ENCODE data around the gene CC2D1B.
A peak's percentile ranks its signal among the peaks of the same experiment; 100 is the strongest.

CC2D1B gene

DNA sequence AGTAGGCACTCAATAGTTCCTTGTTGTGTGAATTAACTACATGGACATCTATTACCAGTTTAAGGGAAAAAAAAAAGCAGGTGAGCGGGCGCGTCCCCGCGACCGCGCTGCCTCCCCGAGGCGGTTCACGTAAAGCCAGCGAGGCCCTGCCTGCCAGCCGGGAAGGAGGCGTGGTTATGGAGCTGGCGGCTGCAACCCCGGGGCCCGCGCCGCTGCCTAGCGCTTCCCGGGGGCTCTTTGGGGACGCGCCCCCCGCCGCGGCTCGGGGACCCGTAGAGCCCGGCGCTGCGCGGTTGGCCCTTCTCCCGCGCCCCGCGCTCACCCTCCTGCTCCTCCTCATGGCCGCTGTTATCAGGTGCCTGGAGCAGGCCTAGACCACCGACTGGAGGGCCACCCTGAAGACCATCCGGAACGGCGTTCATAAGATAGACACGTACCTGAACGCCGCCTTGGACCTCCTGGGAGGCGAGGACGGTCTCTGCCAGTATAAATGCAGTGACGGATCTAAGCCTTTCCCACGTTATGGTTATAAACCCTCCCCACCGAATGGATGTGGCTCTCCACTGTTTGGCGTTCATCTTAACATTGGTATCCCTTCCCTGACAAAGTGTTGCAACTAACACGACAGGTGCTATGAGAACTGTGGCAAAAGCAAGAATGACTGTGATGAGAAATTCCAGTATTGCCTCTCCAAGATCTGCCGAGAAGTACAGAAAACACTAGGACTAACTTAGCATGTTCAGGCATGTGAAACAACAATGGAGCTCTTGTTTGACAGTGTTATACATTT lies 2.6 kb upstream of the CC2D1B start:
- DNase-seq, result peak; percentile 58 to 71

DNA sequence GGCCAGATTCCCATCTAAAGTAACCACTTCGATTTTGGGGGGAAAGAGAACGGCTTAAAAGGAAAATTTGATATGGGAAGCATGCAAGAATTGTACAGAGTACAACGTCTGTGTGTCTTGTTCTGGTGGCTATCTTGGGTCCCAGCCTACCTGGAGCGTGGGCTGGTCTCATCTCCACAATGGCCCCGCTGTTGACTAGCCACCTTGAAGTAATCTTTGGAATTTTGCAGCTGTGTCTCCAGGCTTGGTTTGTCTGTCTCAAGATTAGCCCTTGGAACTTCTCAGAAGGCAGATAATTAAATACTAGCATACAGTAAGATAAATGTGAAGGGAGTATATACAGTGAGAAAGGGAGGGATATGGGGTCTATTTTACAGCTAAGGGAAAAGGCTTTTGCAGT lies 1.3 kb upstream of the CC2D1B start:
- Mint-ChIP-seq H3K27me3 (no peaks in the 10 kb centered on the region), H3K9me3 (no peaks in the 10 kb centered on the region), H3K4me1 (peaks cover 41% of the 10 kb centered on the region), H3K4me3 (peak overlapping the region; percentile 23 to 35), H3K27ac (no peak overlapping the region)
- DNase-seq (no peak), ATAC-seq (no peak)

More for the DNA sequence above, 2.6 kb upstream of the CC2D1B start:
- peak; percentile 19 for ATAC-seq
- Mint-ChIP-seq H3K27me3 (no peaks in the 10 kb centered on the region), H3K9me3 (no peaks in the 10 kb centered on the region), H3K4me3 (peak overlapping the region; percentile 71 to 79), H3K27ac (peak overlapping the region in 1 of 2 donors; percentile 48), H3K4me1 (peaks cover 32% of the 10 kb centered on the region)

GRCh38 chr1:52366517-52366827 lies 467 bp upstream of the CC2D1B start:
- peak overlapping the region; percentile 86 to 87 for H3K27ac Mint-ChIP-seq
- DNase-seq, result no peak
- peaks cover 47% of the 10 kb centered on the region for H3K4me1 Mint-ChIP-seq
- peak overlapping the region; percentile 87 to 95 for H3K4me3 Mint-ChIP-seq
- H3K9me3 Mint-ChIP-seq, result no peaks in the 10 kb centered on the region
- H3K27me3 Mint-ChIP-seq, result no peaks in the 10 kb centered on the region
- no peak for ATAC-seq

DNA sequence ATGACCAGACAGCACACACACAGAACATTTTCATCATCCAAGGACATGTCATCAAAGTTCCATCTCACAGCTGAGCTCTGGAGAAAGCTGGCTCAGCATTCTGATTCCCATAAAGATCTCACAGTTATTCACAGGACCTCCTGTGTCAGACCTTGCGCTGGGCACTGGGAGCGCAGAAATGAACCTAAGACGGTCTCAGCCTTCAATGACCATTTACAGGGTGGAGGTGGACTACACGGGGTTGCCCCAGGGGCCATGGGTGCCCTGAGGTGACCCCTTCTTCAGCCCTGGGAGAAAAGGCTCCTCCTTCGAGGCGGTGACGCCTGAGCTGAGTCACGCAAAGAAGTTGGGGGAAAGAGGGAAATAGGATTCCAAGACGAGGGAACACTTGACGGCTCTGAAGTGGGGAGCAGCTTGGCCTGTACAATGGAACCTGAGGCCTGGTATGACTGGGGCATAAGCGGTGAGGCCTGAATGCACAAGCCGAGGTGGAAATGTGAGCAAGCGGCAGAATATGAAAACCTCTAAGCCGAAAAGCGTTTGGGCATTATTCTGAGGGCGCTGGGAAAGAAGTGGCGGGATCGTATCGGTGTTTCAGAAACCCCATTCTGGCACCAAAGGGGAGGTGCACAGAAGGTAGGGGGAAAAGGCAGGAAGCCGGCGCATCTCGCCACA lies 797 bp downstream of the CC2D1B start:
- ATAC-seq (peak; percentile 0), DNase-seq (peak in 1 of 2 donors; percentile 52)
- H3K4me1 Mint-ChIP-seq, result peaks cover 48% of the 10 kb centered on the region
- H3K9me3 Mint-ChIP-seq, result no peaks in the 10 kb centered on the region
- H3K27ac Mint-ChIP-seq, result peak overlapping the region; percentile 95 to 98
- H3K27me3 Mint-ChIP-seq, result no peaks in the 10 kb centered on the region
- H3K4me3 Mint-ChIP-seq, result peak overlapping the region; percentile 87 to 95

DNA sequence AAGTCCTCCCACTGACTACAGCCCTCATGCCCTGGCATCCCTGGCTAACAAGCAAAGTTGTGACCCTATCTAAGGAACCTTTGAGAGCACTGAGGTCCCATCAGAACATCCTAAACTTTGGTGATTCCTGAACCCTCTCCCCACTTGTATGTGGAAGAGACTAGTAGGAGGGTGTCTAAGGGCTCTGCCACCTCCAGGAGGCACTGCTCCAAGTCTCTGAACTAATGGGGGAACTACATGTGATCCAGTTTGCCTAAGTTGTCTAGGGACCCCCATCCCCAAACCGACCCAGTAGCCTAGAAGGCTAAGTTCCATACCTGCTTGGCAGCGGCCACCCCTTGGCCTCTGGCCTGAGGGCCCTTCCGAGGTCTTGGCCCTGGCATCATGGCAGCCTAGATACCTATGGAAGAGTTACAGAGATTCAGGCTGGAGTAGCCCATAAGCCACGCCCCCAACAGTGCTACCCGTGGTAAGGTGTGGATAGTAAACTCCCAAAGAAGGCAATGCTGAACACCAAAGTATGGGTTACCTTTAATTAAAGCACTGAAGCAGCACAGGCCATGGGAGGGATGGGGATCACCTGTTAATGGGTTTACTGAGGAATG lies 1.7 kb downstream of the CC2D1B start:
- no peak for ATAC-seq
- Mint-ChIP-seq H3K27ac (peak overlapping the region; percentile 19 to 74), H3K27me3 (no peaks in the 10 kb centered on the region), H3K9me3 (no peaks in the 10 kb centered on the region), H3K4me1 (peaks cover 48% of the 10 kb centered on the region), H3K4me3 (peak overlapping the region; percentile 87 to 95)
- DNase-seq, result no peak

DNA sequence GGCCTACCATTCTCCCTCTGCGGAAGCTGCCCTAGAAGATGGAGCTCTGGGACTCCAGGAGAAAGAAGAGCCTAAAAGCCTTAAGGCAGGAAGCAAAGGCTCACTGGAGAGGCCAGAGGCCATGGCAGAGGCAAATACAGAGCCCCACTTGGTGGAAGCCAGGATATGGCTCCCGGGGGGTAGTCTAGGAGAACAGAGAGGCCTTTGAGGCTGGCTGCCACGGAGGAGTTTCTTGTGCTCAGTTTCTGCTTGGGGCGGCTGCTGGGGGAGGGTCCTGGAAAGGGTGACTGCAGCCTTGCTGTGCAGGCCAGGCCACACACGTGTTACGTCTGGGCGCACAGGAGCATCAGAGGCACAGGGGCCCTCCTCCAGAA lies 5.4 kb downstream of the CC2D1B start:
- Mint-ChIP-seq H3K27me3 (no peaks in the 10 kb centered on the region), H3K27ac (no peak overlapping the region), H3K4me3 (no peak overlapping the region), H3K9me3 (no peaks in the 10 kb centered on the region), H3K4me1 (peaks cover 28% of the 10 kb centered on the region)
- DNase-seq (no peak), ATAC-seq (no peak)

GRCh38 chr1:52359676-52360594 lies 6.1 kb downstream of the CC2D1B start:
- Mint-ChIP-seq H3K27me3 (no peaks in the 10 kb centered on the region), H3K4me1 (peaks cover 33% of the 10 kb centered on the region), H3K9me3 (no peaks in the 10 kb centered on the region), H3K27ac (peak overlapping the region in 1 of 2 donors; percentile 89), H3K4me3 (no peak overlapping the region)
- ATAC-seq (no peak), DNase-seq (no peak)

DNA sequence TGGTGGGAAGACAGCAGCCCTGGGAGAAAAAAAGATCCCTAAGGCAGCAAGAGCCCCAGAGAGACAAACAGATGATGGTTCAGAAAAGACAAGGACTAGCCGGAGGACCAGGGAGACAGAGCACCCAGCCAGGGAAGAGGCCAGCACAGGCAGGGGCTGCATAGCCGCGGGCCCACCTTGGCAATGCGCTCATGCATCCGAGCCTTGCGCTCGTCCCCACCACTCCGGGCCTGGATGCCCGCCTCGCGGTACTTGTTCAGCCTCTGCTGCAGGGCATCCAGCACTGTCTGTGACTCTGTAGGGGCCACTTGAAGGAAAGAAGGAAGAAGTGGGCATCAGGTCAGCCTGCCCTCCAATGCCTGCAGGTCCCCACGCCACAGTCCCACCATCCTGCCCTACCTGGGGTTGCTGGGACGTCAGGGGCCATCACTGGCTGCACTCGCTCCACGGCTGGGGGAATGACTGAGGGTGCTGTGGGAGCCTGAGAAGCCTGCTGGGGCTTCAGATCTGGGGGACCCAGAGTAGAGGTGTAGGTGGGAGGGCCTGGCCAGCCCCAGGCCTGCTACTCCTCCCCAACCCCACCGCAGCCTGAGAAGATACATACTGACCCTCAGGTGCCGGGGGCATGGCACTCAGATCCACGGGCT lies 7.0 kb downstream of the CC2D1B start:
- Mint-ChIP-seq H3K4me3 (no peak overlapping the region), H3K4me1 (peaks cover 26% of the 10 kb centered on the region), H3K27ac (peak overlapping the region in 1 of 2 donors; percentile 92), H3K9me3 (no peaks in the 10 kb centered on the region), H3K27me3 (no peaks in the 10 kb centered on the region)
- DNase-seq (no peak), ATAC-seq (no peak)

DNA sequence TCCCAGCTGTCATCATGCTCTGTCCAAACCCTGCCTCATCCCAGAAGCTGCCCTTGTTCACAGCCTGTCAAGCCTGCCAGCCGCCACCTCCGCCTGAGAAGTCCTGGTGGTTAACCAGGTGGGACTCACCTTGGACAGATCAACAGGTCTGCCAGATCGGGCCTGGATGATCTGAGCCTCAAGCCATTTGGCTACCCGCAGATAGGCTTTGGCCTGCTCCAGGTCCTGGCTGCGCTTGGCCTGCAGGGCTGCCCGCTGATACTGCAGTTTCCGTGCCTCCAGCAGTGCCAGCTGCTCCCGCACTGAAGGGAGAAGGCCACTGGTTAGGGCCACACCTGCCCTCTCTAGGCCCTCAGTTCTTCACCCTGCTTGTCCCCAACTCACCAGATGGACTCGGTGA lies 8.6 kb downstream of the CC2D1B start:
- H3K27ac Mint-ChIP-seq, result peak overlapping the region in 1 of 2 donors; percentile 61
- no peaks in the 10 kb centered on the region for H3K9me3 Mint-ChIP-seq
- no peak for ATAC-seq
- DNase-seq, result no peak
- no peaks in the 10 kb centered on the region for H3K27me3 Mint-ChIP-seq
- no peak overlapping the region for H3K4me3 Mint-ChIP-seq
- peaks cover 14% of the 10 kb centered on the region for H3K4me1 Mint-ChIP-seq

- Mint-ChIP-seq H3K27me3 (no peaks in the 10 kb centered on the region), H3K9me3 (no peaks in the 10 kb centered on the region), H3K4me1 (peaks cover 10% of the 10 kb centered on the region), H3K27ac (peak overlapping the region in 1 of 2 donors; percentile 0), H3K4me3 (no peak overlapping the region)
- DNase-seq (no peak), ATAC-seq (no peak)
Observed at GRCh38 chr1:52356818-52357355, 9.1 kb downstream of the CC2D1B start.

GRCh38 chr1:52355847-52356505 lies 10.0 kb downstream of the CC2D1B start:
- DNase-seq (no peak), ATAC-seq (no peak)
- Mint-ChIP-seq H3K27ac (no peak overlapping the region), H3K4me1 (peaks cover 5% of the 10 kb centered on the region), H3K27me3 (no peaks in the 10 kb centered on the region), H3K4me3 (no peak overlapping the region), H3K9me3 (no peaks in the 10 kb centered on the region)

DNA sequence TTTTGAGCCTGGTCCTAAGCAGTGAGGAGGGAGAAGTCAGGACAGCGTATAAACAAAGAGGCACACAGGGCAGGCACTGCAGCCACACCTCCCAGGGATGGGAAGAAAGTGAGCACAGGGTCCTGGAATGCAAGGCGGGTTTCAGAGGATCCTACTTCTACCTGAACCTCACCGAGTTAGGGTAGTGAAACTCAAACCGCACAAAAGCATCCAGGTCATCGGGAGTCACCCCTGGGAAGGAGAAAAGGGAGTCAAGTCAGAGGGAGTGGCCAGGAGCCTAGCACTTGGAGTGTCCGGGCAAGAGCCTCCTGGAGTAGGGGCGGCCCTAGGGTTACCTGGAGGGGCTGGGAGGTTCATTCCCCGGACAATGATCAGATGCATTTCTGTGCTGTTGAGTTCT lies 10.6 kb downstream of the CC2D1B start:
- Mint-ChIP-seq H3K27ac (peak overlapping the region in 1 of 2 donors; percentile 50), H3K4me3 (no peak overlapping the region), H3K9me3 (no peaks in the 10 kb centered on the region), H3K4me1 (peaks cover 5% of the 10 kb centered on the region), H3K27me3 (no peaks in the 10 kb centered on the region)
- DNase-seq (no peak), ATAC-seq (no peak)

DNA sequence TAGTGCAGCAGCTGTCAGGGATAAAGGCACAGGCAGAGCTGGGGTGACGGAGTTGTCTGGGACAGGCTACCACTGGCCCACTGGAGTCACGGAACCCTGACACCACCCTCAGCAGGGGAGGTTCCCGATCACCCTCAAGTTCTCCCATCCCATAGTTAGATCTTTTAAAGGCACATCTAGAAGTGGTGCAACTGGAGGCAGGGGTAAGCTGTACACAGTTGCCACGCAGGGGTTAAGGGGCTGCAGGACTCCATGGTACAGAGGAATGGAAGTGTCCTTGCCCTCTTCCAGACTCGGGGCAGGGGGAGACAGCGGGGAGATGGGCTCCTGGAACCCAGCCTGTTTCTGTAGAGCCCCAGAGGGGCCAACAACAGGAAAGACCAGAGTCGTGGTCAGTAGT lies 13.3 kb downstream of the CC2D1B start:
- ATAC-seq (no peak), DNase-seq (no peak)
- H3K27me3 Mint-ChIP-seq, result no peaks in the 10 kb centered on the region
- peak overlapping the region; percentile 53 to 65 for H3K27ac Mint-ChIP-seq
- H3K9me3 Mint-ChIP-seq, result no peaks in the 10 kb centered on the region
- H3K4me3 Mint-ChIP-seq, result no peak overlapping the region
- H3K4me1 Mint-ChIP-seq, result peaks cover 11% of the 10 kb centered on the region

DNA sequence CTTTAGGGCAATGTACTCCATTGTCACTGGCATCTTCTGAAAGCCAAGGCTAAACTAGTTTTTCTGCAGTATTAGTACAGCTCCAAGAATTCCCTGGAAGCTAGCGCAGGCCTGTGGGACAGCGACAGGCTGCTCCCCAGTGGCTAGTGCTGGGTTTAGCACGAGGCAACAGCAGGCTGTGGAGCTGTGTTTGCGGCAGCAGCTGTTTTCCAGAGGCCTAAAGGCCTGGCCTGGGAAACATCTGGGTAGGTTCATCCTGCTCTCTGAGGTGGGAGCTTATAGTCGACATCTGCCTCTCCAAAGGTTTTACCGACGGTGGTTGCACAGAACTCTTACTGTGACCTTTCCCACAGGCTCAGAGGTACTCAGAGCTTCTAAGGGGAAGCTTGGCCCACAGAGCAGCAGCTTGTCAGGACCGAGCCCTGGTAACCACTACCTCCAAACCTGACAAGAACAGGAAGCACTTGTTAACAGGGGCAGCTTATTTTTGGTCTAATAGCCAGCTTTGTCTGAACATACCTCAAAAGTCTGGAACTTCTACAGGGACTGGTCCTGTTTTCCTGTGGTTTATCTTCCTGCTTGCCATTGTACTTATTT lies 17.2 kb downstream of the CC2D1B start:
- DNase-seq, result no peak
- no peaks in the 10 kb centered on the region for H3K9me3 Mint-ChIP-seq
- H3K4me1 Mint-ChIP-seq, result peaks cover 6% of the 10 kb centered on the region
- ATAC-seq, result peak; percentile 29
- no peak overlapping the region for H3K4me3 Mint-ChIP-seq
- H3K27ac Mint-ChIP-seq, result peak overlapping the region in 1 of 2 donors; percentile 29
- H3K27me3 Mint-ChIP-seq, result no peaks in the 10 kb centered on the region
